SK-N-DZ (cell line): ENCODE results near the gene CDH26.
"Not testable (repeated sequence)": the region's sequence is repeated elsewhere in the genome, so short reads cannot be mapped to it uniquely, and the experiment has no call there.

ENCODE experiments used
- DNase-seq: peaks from one replicate; pipeline ENCODE4 v3.0.0-alpha.2; 2015; ENCODE audit warnings: low spot score

Gene CDH26

DNA sequence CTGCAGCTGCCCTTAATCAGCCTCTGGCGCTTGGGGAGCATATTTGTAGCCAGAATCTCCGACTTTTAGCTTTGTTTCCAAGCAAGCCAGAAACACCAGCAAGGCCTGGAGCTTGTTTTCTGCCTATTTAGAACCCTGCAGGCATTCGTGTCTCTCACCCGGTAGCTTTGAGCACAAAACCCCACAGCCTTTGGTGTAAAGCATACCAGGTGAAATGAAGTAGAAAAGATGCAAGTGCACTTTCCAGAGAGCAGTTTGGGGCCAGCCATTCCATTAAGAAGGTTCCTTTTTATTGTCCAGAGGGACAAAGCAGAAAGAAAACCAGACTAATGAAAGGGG is 17.3 kb upstream of the CDH26 start:
- no peak for DNase-seq

DNA sequence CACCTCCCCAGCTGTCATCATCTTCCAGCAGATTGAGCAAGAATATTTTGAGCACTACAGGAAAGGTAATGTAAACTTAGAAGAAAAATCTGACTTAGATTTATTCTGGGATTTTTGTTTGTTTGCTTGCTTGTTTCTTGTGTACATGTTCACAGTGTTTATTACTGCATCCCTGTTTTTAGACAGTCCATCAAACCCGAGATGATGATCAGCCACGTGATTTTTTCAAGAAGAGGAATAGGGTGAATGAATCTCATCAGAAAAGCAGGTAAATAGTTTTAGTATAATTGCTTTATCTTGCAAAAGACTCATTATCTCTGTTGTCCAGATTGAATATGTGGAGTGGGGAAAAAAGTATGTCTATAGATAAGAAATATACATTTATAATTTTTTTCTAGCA is 16.0 kb upstream of the CDH26 start:
- DNase-seq = no peak

DNA sequence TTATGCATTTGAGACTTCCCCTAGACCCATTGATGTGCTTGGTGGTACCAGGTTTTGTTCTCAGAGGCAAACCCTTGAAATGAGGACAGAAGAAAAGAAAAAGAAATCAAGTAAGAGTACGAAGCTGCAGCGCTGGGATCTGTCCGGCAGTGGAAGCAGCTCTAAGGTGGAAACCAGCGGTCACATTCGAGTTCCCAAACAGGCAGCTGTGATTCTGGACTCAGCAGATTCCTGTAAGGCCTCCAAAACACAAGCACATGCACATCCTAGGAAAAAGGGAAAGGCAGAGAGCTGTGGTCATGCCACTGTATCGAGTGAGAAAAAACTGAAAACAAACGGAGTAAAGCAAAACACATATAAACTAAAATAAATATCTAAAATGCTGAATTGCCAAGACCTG is 13.5 kb upstream of the CDH26 start:
- DNase-seq = no peak

DNA sequence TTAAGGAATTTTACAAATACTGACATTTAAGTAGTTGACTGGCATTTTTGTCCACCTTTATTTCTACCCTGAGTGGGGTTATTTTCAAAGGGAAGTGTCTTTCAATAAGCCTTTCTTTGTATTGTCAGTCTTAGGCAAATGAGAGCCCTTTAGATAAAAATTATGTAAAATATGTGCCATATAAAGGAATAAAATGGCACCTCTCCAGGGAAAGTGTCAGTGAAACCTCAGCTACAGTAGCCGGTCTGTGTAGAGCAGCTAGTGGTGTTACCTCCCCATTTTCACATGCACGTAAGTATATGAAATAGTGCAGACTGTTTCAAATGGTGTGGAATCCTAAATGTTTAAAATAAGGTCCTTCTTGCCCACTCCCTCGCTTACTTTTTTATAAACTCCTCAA is 13.0 kb upstream of the CDH26 start:
- no peak for DNase-seq

DNA sequence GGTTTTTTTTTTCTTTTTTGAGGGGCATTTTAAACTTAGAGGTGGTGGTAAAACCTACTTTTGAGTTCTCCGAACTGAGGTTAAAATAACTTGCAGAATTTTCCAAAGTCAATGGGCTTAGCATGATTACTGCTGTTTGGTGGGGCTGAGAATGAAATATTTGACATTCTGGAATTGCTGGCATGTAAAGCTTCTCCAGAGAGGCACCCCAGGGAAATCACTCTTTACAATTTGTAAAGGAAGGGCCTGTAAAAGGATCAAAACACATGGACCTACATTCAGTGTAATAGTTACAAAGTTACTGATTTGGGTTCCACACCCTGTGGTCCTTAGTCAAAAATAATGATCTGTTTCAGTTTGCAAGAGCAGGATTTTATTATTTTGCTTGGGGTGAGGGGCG is 12.5 kb upstream of the CDH26 start:
- no peak for DNase-seq

DNA sequence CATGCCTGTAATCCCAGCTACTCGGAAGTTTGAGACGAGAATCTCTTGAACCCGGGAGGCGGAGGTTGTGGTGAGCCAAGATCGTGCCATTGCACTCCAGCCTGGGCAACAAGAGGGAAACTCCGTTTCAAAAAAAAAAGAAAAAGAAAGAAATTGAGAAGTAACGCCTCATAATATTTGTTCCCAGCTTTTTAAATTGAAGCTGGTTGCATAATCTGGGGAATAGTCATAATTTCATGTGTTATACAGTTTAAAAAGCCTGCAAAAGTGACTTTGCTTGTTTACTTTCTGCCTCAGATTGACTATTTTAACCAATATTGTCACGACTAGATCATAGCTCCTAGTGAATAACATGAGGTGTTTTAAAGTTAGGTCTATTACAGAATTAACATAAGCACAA is 10.8 kb upstream of the CDH26 start:
- no peak for DNase-seq

DNA sequence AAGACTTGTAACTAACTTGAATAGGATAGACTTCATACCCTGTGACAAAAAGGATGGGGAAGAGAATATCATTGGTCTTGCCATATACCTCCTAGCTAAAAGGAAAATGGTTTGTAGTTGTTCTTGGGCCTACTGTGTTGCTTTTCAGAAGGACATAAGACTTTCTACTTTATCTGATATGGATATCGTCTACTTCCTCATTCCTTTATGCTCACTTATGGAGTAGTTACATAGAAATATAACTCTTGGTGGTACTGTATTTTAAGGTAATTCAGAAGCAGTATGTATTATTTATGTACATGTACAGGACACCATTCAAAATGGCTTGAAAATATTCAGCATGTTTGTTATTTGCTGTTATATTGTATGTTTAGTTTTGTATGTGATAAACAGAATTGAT is 10.0 kb upstream of the CDH26 start:
- DNase-seq = no peak

DNA sequence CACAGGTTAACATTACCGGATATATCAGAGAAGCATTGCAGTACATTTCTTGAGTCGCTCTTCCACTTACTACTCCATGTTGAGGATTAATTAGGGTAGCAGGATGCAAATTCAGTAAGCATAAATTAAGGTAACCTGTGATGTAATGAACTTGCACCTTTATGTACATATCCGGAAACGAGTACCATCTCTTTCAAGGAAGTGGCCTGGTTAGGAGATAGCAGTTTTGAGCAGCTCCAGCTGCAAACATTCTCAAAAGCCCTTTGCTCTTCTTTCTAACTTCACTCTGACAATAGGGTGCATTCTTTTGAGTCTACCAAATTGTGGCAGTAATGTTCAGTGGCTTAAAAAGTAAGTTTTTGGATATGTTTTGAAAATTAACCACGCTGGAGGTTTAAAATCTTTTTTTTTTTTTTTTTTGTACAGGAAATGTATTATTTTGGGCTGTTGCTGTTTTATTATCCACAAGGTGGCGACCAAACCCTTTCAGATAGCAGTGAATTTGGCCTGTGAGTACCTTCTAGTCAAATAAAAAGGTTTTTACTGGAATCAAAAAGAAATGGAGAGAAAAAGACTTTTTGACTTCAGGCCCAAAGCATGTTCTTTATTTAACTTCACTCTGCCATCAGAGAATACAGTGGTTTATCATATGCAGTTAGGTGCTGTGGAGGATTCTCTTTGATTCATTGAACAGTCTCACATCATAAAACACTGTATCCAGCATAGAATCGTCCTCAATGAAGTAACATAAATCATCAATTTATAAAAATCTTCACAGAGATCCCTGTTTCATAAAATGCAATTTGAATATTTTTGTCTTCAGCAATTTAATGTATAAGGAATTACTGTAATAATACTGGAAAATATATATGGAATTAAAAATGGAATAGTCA is 9.1 kb upstream of the CDH26 start:
- DNase-seq = peak; percentile 65

DNA sequence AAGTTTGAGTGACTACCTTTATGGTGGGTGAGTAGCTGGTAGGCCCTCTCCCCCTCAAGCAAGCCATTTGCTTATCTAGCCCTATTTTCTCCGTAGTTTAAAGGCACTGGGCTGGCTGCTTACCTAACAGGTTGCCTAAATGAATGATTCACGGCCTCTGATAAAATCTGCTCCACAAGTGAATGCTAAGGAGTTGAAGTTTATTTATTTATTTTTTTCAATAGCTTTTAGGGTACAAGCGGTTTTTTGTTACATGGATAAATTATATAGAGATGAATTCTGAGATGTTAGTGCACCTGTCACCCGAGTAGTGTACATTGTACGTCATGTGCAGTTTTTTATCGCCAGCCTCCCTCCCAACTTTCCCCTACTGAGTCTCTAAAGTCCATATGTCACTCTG is 8.3 kb upstream of the CDH26 start:
- no peak for DNase-seq

DNA sequence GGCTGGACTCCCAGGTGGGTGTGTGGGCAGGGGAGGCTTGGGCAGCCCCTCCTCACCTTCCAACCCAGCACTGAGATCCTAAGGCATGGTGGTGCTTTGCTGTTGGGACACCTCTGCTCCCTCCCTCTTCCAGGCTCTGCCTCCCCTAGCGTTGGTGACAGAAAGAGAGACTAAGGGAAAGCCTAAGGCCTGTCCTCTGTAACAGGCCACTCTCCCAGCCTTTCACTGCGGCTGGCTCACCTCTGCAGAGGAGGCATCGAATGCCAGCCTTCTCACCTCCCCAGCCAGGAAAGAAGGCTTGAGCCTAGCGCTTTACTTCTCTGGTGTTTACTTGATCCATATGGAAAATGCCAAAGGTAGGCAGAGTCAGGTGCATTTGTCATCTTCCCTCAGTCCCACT is 3.5 kb upstream of the CDH26 start:
- no peak for DNase-seq

DNA sequence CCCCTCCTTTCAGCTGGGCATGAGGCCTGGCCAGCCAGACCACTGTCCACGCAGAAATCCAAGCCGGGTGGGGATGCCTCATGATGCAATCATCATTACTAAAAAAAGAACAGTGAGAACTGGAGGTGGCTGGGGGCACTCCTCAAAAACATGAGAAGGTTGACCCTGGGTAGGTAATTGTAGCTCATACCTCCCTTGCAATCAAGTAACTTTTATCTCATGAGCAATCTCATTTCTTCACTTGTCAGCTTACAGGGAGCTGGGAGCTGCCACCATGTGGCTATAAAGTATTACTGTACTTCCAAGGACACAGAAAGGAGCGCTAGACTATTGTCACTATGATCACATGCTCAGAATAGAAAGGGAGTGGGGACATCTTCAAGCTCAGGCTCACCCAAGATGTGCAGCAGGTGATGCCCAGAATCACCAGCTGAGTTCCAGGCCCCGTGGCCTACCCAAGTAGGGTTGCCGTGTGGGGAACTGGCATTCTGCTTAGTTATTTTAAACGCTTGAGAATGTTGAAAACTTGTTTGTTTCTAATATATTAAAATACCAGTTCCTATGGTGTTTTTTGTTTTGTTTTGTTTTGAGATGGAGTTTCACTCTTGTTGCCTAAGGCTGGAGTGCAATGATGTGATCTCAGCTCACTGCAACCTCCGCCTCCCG is 3.0 kb upstream of the CDH26 start:
- peak; percentile 71 for DNase-seq

DNA sequence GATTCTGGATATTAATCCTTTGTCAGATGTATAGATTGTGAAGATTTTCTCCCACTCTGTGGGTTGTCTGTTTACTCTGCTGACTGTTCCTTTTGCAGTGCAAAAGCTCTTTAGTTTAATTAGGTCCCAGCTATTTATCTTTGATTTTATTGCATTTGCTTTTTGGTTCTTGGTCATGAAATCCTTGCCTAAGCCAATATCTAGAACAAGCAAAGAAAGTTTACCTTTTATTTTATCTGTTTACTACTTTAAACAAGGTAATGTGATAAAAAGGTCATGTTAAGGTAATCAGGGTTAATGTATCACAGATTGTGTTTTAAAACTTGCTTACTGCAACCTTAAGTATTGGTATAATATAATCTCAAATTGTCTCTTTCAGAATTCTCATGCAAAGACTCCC is 655 bp upstream of the CDH26 start:
- DNase-seq = not testable (repeated sequence)

DNA sequence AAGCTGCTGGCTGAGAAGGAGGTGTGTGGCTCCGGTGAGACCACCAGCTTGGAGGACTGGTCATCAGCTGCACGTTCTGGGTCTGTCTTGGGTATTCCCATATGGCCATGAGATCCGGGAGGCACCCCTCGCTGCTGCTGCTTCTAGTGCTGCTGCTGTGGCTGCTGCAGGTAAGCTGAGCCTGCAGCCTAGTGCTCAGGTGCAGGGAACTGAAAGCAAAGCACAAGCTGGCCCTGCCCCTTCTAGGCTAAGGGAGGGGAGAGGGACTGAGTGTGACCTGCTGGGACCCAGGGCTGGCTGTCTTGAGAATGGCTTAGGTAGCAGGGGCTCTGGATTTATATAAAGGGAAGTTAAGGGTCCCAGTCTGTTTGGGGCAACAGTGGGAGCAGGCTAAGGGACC is 403 bp downstream of the CDH26 start:
- DNase-seq = no peak

DNA sequence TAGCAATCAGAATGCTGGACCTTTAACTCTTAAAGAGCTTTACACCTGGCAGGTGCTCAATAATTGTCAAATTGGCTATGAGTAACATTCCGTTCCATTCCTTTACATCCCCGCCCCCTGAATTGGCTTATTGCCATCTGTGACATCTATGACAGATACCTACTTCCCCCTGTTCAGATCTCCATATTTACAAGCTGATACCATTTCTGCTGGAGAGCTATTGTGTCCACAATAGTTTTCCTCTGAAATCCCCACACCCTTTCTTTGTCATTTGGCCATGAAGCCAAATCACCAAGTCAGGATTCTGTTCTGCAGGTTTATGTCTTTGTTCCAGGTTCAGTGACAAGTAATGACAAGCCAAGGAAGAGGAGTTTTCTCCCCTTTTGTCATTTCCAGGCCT is 3.2 kb downstream of the CDH26 start:
- no peak for DNase-seq

DNA sequence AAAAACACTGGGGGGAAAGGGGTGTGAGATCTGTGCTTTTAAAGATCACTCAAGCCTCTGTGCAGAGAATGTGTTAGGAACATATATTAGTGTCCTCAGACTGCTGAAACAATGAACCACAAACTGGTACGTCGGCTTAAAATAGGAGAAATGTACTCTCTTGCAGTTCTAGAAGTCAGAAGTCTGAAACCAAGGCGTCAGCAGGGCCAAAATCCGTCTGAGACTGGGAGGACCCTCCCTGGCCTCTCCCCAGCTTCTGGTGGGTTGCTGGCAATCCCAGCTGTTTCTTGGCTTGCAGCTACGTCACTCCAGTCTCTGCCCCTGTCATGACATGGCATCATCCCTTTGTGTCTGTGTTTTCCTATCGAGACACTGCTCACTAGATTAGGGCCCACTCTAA is 3.9 kb downstream of the CDH26 start:
- no peak for DNase-seq

DNA sequence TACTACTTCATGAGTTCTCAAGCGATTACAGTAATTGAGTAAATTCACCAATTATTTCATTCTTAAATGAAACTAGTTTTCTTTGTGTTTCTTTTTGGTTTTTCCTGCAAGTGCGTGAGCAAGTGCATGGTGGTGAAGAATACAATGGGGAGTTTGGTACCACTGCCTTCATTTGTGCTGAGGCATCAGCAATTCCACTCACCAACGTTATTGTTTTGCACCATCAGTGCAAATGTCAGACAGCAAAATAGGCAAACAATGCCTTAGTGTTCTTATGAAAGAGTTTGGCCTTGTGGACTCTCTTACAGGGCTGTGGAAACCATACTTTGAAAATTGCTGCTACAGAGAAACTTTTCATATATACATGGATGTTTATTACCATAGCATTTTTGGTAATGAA is 8.2 kb downstream of the CDH26 start:
- no peak for DNase-seq

DNA sequence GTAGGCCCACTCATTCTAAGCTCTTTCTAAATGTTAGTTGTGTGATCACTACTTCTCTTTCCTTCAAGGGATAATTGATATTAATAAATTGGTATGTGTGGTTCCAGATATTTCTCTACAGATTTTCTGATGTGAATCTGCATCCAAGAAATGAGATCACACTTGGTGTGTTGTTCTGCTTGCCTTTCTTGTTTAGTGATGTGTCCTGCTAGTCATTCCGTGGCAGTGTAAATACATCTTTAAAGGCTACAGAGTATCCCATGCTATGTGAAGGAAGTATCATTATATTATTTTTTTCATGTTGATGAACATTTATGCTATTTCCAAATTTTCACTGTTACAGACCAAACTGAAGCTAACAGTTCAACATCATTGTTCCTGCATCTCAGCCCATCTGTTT is 13.2 kb downstream of the CDH26 start:
- no peak for DNase-seq

DNA sequence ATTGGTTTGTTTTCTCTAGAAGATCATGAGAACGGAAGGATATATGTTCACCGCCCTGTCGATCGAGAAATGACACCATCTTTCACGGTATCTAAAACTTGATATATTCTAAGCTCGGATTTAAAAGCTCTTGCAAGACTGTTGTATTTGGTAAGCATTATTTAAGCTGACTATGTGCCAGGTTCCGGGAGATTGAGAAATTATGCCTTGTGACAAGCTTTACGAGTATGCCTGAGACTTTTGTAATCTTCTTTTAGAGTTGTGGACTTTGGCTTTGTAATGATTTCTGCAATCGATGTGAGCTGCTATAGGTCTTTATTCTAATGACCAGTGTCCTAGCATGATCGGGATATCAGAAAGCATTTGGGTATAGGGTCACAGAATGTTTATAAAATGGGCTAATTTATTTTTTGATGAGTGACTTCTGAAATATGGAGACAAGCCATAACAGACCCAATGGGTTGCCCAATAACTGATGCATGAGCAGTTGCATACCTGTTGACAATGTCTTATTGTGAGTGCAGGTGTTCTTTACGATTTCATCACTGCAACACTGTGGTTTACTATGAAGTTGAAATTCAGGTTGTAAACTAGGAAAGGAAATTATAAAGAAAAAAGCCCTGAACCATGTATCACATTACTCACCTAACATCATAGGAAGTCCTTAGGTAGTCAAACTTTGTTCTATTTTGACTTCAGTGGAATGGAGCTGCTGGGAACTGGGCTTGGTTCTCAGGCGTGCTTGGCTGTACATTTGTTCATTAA is 14.0 kb downstream of the CDH26 start:
- no peak for DNase-seq

DNA sequence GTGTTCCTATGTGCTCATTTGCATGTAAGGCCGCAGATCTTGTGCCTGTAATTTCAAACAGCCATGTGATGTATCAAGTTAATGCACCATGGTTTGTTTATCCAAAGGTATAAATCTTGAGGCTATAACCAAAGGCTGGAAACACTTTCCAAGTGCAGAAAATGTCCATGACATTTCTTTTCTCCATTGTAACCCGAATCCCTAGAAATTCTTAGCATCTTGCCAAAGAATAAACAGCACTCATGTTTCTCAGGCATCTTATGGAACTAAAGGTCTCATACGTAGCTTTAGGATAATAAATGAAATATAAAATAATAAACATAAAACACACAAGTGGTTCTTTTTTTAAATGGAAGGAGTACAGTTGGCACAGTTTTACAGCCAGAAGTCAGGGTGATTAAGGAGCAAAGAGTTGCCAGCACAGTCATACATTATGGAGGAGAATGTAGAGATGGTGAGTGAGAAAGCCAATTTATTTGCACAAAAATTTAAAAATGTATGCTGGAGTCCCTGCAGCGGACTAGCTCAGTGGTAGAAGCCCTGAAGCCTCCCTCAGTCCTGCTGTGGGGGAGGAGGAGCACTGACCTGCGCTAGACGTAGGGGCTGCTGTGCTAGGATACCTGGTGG is 18.0 kb downstream of the CDH26 start:
- no peak for DNase-seq

DNA sequence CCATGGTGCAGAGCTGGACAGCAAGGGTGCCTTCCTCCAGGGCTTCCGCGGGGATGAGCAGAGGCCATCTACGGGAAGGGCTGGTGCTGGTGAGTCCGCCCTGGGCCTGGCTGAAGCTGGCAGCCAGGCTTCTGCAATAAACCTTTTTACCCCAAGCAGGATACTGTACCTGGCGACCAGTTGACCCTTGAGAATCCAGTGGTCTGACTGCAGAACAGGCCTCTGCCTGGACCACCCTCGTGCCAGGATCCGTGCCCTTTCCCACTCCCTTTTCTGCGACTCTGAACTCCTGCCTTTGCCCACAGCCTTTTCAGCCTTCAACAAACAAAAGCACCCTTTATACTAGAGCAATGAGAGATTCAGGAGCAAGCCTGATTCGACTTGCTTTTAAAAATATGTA is 18.9 kb downstream of the CDH26 start:
- no peak for DNase-seq

DNA sequence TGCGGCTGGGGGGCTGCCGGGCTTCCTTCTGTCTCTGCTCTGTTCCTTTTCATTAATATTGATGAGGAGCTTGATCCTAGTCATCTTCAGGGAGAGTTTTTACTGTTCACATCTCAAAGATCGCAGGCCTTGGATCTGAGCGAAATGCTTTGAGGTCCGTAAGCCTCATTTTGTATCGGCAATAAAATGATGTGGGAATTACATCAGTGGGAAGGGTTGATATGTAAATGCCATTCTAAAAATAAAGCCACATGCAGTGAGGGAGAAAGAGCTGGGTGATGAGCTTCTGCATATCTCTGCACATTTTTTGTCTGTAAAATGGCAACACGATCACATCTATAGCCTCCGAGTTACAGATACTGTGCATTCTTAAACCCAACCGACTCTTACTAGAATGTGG is 24.9 kb downstream of the CDH26 start:
- no peak for DNase-seq

DNA sequence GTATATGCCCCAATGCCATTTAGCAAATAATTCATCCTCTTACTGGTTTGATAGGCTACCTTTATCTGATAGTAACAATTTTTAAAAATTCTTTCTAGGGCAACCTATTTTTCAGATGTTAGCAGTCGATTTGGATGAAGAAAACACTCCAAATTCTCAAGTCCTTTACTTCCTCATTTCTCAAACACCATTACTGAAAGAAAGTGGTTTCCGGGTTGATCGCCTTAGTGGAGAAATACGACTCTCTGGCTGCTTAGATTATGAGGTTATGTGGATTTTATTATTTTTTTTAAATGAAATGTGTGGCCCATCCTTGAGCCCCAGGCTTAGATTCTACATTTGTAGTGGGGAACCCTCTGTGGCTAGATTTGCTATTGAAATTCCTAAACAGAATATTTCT is 26.3 kb downstream of the CDH26 start:
- no peak for DNase-seq
